H1 (cell line): ENCODE data around the gene OR10H5. TPM values are rescaled to one million over a fixed set of nuclear protein-coding genes. Genes with fewer than 3 reads are reported as not detected.
"Not testable (repeated sequence)": the region's sequence is repeated elsewhere in the genome, so short reads cannot be mapped to it uniquely, and the experiment has no call there.

ENCODE experiments used
- CTCF ChIA-PET: fragments of 300-600 bp; sonication (Branson Sonifier 250); formaldehyde crosslinking; loops from one replicate; lab custom pipeline; 2021; ENCODE audit not compliant: partially characterized antibody; lab: Charles Lee
- POLR2A ChIA-PET: fragments of 300-600 bp; sonication (Branson Sonifier 250); formaldehyde crosslinking; loops from one replicate; lab custom pipeline; 2021; ENCODE audit warnings: inconsistent platforms; ENCODE audit not compliant: partially characterized antibody; lab: Charles Lee
- DNase-seq, 2 experiments: peaks; one replicate each; pipeline versions ENCODE4 v3.0.0 to v3.0.0-alpha.2; 2010 to 2022; ENCODE audit warnings: low spot score in 2 of 2, low read depth in 1 of 2, mixed read lengths in 1 of 2
- FAIRE-seq: peaks from 2 replicates; lab custom pipeline; 2011; peaks lifted over from hg19 to GRCh38; lab: Jason Lieb, UNC
- H2AFZ ChIP-seq: 2 replicates; pipeline ENCODE4 v1.8.1; 2012; ENCODE audit warnings: low read length, inconsistent platforms
- H2AK5ac ChIP-seq: 2 replicates; pipeline ENCODE4 v1.6.1; 2013; ENCODE audit warnings: low read depth, low read length
- H2BK120ac ChIP-seq: replicated peaks from 2 replicates; pipeline ENCODE3; 2013; ENCODE audit warnings: low read depth, low read length, inconsistent platforms
- H2BK12ac ChIP-seq: 2 replicates; pipeline ENCODE4 v1.6.1; 2013; ENCODE audit warnings: low read depth, low read length
- H2BK15ac ChIP-seq: 2 replicates; pipeline ENCODE4 v1.6.1; 2013; ENCODE audit warnings: low read length
- H2BK20ac ChIP-seq: 2 replicates; pipeline ENCODE4 v1.6.1; 2013; ENCODE audit warnings: low read length
- H2BK5ac ChIP-seq: 2 replicates; pipeline ENCODE4 v1.6.1; 2013; ENCODE audit warnings: low read depth, low read length
- H3K14ac ChIP-seq: 2 replicates; pipeline ENCODE4 v1.6.1; 2013; ENCODE audit warnings: inconsistent platforms; ENCODE audit not compliant: insufficient read length
- H3K18ac ChIP-seq: 2 replicates; pipeline ENCODE4 v1.6.1; 2013; ENCODE audit warnings: low read length; ENCODE audit errors: extremely low read depth
- H3K23ac ChIP-seq: 2 replicates; pipeline ENCODE4 v1.6.1; 2013; ENCODE audit warnings: inconsistent platforms; ENCODE audit not compliant: insufficient read length
- H3K23me2 ChIP-seq: 2 replicates; pipeline ENCODE4 v1.6.1; 2013; ENCODE audit warnings: low read depth, low read length
- H3K27ac ChIP-seq: 2 replicates; pipeline ENCODE4 v1.6.1; 2011; ENCODE audit warnings: low read depth, low read length, inconsistent platforms
- H3K27me3 ChIP-seq, 4 experiments: replicated peaks in 1 of 4; 1 replicate in 1 of 4; 2 replicates in 3 of 4; pipeline versions ENCODE4 v1.6.1 to v1.8.1; 2011 to 2013; ENCODE audit warnings: low read length in 3 of 4, mild to moderate bottlenecking in 3 of 4, inconsistent platforms in 2 of 4, mixed read lengths in 2 of 4, moderate library complexity in 1 of 4; ENCODE audit not compliant: control insufficient read depth in 3 of 4, insufficient read depth in 3 of 4; ENCODE audit errors: extremely low read depth in 1 of 4
- H3K36me3 ChIP-seq, 4 experiments: 2 replicates each; pipeline versions ENCODE4 v1.6.1 to v1.8.1; 2011 to 2013; ENCODE audit warnings: mild to moderate bottlenecking in 4 of 4, low read length in 3 of 4, moderate library complexity in 2 of 4, control low read depth in 1 of 4, inconsistent platforms in 1 of 4; ENCODE audit not compliant: insufficient read depth in 4 of 4, control insufficient read depth in 2 of 4
- H3K4ac ChIP-seq: replicated peaks from 2 replicates; pipeline ENCODE3; 2013; ENCODE audit warnings: low read length, low read depth, mixed read lengths, inconsistent platforms; ENCODE audit not compliant: insufficient read length
- H3K4me1 ChIP-seq, 4 experiments: replicated peaks in 1 of 4; 1 replicate in 1 of 4; 2 replicates in 3 of 4; pipeline versions ENCODE4 v1.6.1 to v1.8.1; 2011 to 2013; ENCODE audit warnings: low read length in 3 of 4, inconsistent platforms in 2 of 4, mixed read lengths in 1 of 4; ENCODE audit not compliant: insufficient read depth in 4 of 4, control insufficient read depth in 3 of 4
- H3K4me2 ChIP-seq, 2 experiments: 2 replicates each; pipeline versions ENCODE4 v1.6.1 to v1.8.1; 2011 to 2013; ENCODE audit warnings: low read depth in 2 of 2, low read length in 2 of 2, control low read depth in 1 of 2, inconsistent platforms in 1 of 2, mild to moderate bottlenecking in 1 of 2; ENCODE audit not compliant: insufficient read depth in 1 of 2
- H3K4me3 ChIP-seq, 4 experiments: fragments of 200-600, 300-600 bp in 1 of 4; sonication (generic), shearing (Covaris generic), sonication (Bioruptor Twin) in 1 of 4; 2 replicates each; pipeline versions ENCODE4 v1.5.1 to v1.8.1; 2011 to 2016; ENCODE audit warnings: low read length in 4 of 4, low read depth in 3 of 4, control low read depth in 2 of 4, inconsistent platforms in 2 of 4, mild to moderate bottlenecking in 2 of 4, mixed read lengths in 1 of 4, moderate library complexity in 1 of 4; ENCODE audit not compliant: insufficient read depth in 2 of 4; ENCODE audit errors: extremely low read depth in 1 of 4
- H3K56ac ChIP-seq: replicated peaks from 2 replicates; pipeline ENCODE3; 2013; ENCODE audit warnings: low read depth, mild to moderate bottlenecking, mixed read lengths, low read length, inconsistent platforms; ENCODE audit not compliant: insufficient read length
- H3K79me1 ChIP-seq: 2 replicates; pipeline ENCODE4 v1.6.1; 2013; ENCODE audit warnings: low read depth, low read length, control low read depth
- H3K79me2 ChIP-seq, 2 experiments: 2 replicates each; pipeline versions ENCODE4 v1.6.1 to v1.8.1; 2012 to 2013; ENCODE audit warnings: low read length in 2 of 2, mild to moderate bottlenecking in 2 of 2, inconsistent platforms in 1 of 2; ENCODE audit not compliant: insufficient read depth in 2 of 2, control insufficient read depth in 1 of 2
- H3K9ac ChIP-seq, 4 experiments: replicated peaks in 1 of 4; 1 replicate in 1 of 4; 2 replicates in 3 of 4; pipeline versions ENCODE4 v1.6.1 to v1.8.1; 2011 to 2013; ENCODE audit warnings: low read depth in 3 of 4, low read length in 3 of 4, control low read depth in 2 of 4, mild to moderate bottlenecking in 2 of 4, moderate library complexity in 2 of 4, inconsistent platforms in 1 of 4; ENCODE audit errors: extremely low read depth in 1 of 4
- H3K9me3 ChIP-seq, 2 experiments: 2 replicates each; pipeline versions ENCODE4 v1.6.1 to v1.8.1; 2012 to 2013; ENCODE audit warnings: mild to moderate bottlenecking in 2 of 2, moderate library complexity in 2 of 2, control low read depth in 1 of 2, inconsistent platforms in 1 of 2, low read depth in 1 of 2, low read length in 1 of 2, mixed read lengths in 1 of 2; ENCODE audit not compliant: insufficient read depth in 2 of 2
- H4K20me1 ChIP-seq, 2 experiments: replicated peaks in 1 of 2; 2 replicates each; pipeline versions ENCODE3 to v1.8.1; 2011 to 2013; ENCODE audit warnings: inconsistent platforms in 2 of 2, low read length in 2 of 2, mild to moderate bottlenecking in 1 of 2; ENCODE audit not compliant: insufficient read depth in 2 of 2, control insufficient read depth in 1 of 2
- H4K5ac ChIP-seq: 2 replicates; pipeline ENCODE4 v1.6.1; 2013; ENCODE audit warnings: low read length, low read depth, mixed read lengths, inconsistent platforms; ENCODE audit not compliant: insufficient read length
- H4K8ac ChIP-seq: 2 replicates; pipeline ENCODE4 v1.8.0; 2013; ENCODE audit warnings: mild to moderate bottlenecking, moderate library complexity, low read length, inconsistent platforms; ENCODE audit not compliant: insufficient read depth; ENCODE audit errors: extremely low read depth
- H4K91ac ChIP-seq: replicated peaks from 2 replicates; pipeline ENCODE3; 2013; ENCODE audit warnings: low read length, mixed read lengths, inconsistent platforms; ENCODE audit not compliant: insufficient read length
- POLR2A ChIP-seq, 2 experiments: IDR thresholded peaks; 1 replicate in 1 of 2; 2 replicates in 1 of 2; pipeline ENCODE4 v1.6.1; 2011; ENCODE audit warnings: low read depth in 2 of 2, low read length in 2 of 2, mild to moderate bottlenecking in 2 of 2; ENCODE audit errors: control extremely low read depth in 1 of 2
- RXRA ChIP-seq: IDR thresholded peaks from 2 replicates; pipeline ENCODE4 v1.6.1; 2011; ENCODE audit warnings: low read depth, mild to moderate bottlenecking, low read length, moderate library complexity; ENCODE audit not compliant: insufficient read depth
- WGBS, 2 experiments: shearing (Covaris generic) in 1 of 2; methylation state at CpG; one replicate each; pipeline versions ENCODE4 v1.1.6 to v1.1.7; 2013 to 2015; ENCODE audit warnings: low lambda C conversion rate in 2 of 2, mixed read lengths in 2 of 2, inconsistent platforms in 1 of 2, low coverage in 1 of 2, missing lambda C conversion rate in 1 of 2; ENCODE audit not compliant: insufficient replicate concordance in 2 of 2, insufficient coverage in 1 of 2, insufficient read length in 1 of 2; ENCODE audit errors: extremely low coverage in 1 of 2, missing lambda C conversion rate in 1 of 2; 5-methylcytosine and 5-hydroxymethylcytosine counted together
- polyA plus RNA-seq, 7 experiments: library from polyadenylated mRNA; depleted of rRNA in 3 of 7; stranded (reverse) in 5 of 7; unstranded in 2 of 7; fragments of >200 nt in 5 of 7; fragments of 200-250 nt in 2 of 7; gene quantifications; 1 replicate in 5 of 7; 2 replicates in 1 of 7; 4 replicates in 1 of 7; pipeline versions ENCODE4 v1.2.1 to v1.2.3, GENCODE V29; 2011 to 2013; ENCODE audit warnings: missing spikeins in 2 of 7, mixed read lengths in 2 of 7
- total RNA-seq: library from RNA; stranded (reverse); fragmentation: NEBNext Ultra II Directional; extraction: Animal tissue kit (Norgen Biotek cat#: 25700); gene quantifications from 2 replicates; pipeline ENCODE4 v1.2.1, GENCODE V29; 2021

Gene OR10H5
- total and polyA plus RNA-seq, 2 of the 8 experiments (the other 6 are each of a cell fraction or from before 2014, with no cell fraction given), result not detected

- CTCF ChIA-PET, result no interaction called here
- Histone ChIP-seq H2BK20ac (no peak overlapping the region), H3K23me2 (no peaks in the 10 kb centered on the region), H2BK120ac (no peak overlapping the region), H2BK5ac (no peak overlapping the region), H2BK12ac (no peak overlapping the region), H3K9me3 (peaks cover 44 to 77% of the 10 kb centered on the region in 2 experiments), H4K8ac (no peak overlapping the region), H3K9ac (no peak overlapping the region), H4K20me1 (no peaks in the 10 kb centered on the region), H3K27me3 (no peaks in the 10 kb centered on the region), H2AK5ac (no peak overlapping the region), H3K79me2 (no peaks in the 10 kb centered on the region), H3K79me1 (no peaks in the 10 kb centered on the region), H3K4me3 (no peak overlapping the region), H3K18ac (no peak overlapping the region), H2BK15ac (no peak overlapping the region), H4K5ac (no peak overlapping the region), H3K23ac (no peak overlapping the region), H3K4me1 (no peaks in the 10 kb centered on the region), H3K27ac (no peak overlapping the region), H3K14ac (no peak overlapping the region), H3K4me2 (no peak overlapping the region), H3K56ac (no peak overlapping the region), H4K91ac (no peak overlapping the region), H2AFZ (no peak overlapping the region), H3K4ac (no peak overlapping the region), H3K36me3 (no peaks in the 10 kb centered on the region)
- DNase-seq (no peak), FAIRE-seq (no peak)
- 79% methylated on average over 6 of the region's 6 CpGs; no CpG with 5 or more reads in 1 of the 2 experiments for WGBS, 2 experiments
- POLR2A ChIA-PET, result no interaction called here
- TF ChIP-seq POLR2A (IDR thresholded peaks at IDR 0.05; ENCODE audit: control extremely low read depth in 1 of 2, low read depth in 2 of 2, low read length in 2 of 2), result no peak
- no peak for TF ChIP-seq RXRA
Measured at GRCh38 chr19:15790096-15790495, 2.6 kb downstream of the OR10H5 start.

- H2BK15ac ChIP-seq, H4K8ac ChIP-seq, H2BK5ac ChIP-seq, H3K27ac ChIP-seq, H2AK5ac ChIP-seq, H3K56ac ChIP-seq, H3K79me2 ChIP-seq, POLR2A ChIA-PET, H3K4me1 ChIP-seq, H2BK20ac ChIP-seq, H3K18ac ChIP-seq, H3K4ac ChIP-seq, H3K36me3 ChIP-seq, H2AFZ ChIP-seq, H3K27me3 ChIP-seq, H2BK120ac ChIP-seq, H3K23me2 ChIP-seq, H3K79me1 ChIP-seq, H3K9ac ChIP-seq, DNase-seq, H3K23ac ChIP-seq, FAIRE-seq, H3K4me3 ChIP-seq, H4K20me1 ChIP-seq, H2BK12ac ChIP-seq, H3K14ac ChIP-seq, H4K91ac ChIP-seq, H4K5ac ChIP-seq, CTCF ChIA-PET, H3K4me2 ChIP-seq: not testable (repeated sequence)
- 85% methylated on average over 15 of the region's 18 CpGs; no CpG with 5 or more reads in 1 of the 2 experiments for WGBS, 2 experiments
- peaks cover 45 to 88% of the 10 kb centered on the region in 2 experiments for H3K9me3 ChIP-seq
Measured at GRCh38 chr19:15794279-15794678, 6.8 kb downstream of the OR10H5 start.
